Muscle layer of colon (tissue), 2 donors: ENCODE measurements around the gene LRRIQ4.

Source experiments
- H3K27ac ChIP-seq: one replicate; pipeline ENCODE4 v1.7.0; 2013; ENCODE audit warnings: low read depth, mild to moderate bottlenecking, low read length, moderate library complexity
- H3K27me3 ChIP-seq, 2 donors: one replicate each; pipeline ENCODE4 v1.7.0; 2013; ENCODE audit warnings: low read length in 2 of 2, mild to moderate bottlenecking in 2 of 2; ENCODE audit not compliant: insufficient read depth in 2 of 2, control insufficient read depth in 1 of 2
- H3K36me3 ChIP-seq: one replicate; pipeline ENCODE4 v1.7.0; 2013; ENCODE audit warnings: mild to moderate bottlenecking, low read length; ENCODE audit not compliant: insufficient read depth
- H3K4me1 ChIP-seq: one replicate; pipeline ENCODE4 v1.7.0; 2013; ENCODE audit warnings: mild to moderate bottlenecking, low read length; ENCODE audit not compliant: insufficient read depth
- H3K4me3 ChIP-seq, 2 donors: one replicate each; pipeline ENCODE4 v1.7.0; 2013; ENCODE audit warnings: low read length in 2 of 2, low read depth in 1 of 2, mild to moderate bottlenecking in 1 of 2, moderate library complexity in 1 of 2
- H3K9ac ChIP-seq: one replicate; pipeline ENCODE4 v1.7.0; 2013; ENCODE audit warnings: low read length
- H3K9me3 ChIP-seq: one replicate; pipeline ENCODE4 v1.7.0; 2013; ENCODE audit warnings: mild to moderate bottlenecking, low read length
- donor health status: abdominal sarcoma.
- donor health status: Adenocarcinoma of cecum.

LRRIQ4 gene

GRCh38 chr3:169813757-169814517 is 1.3 kb downstream of the LRRIQ4 start:
- Histone ChIP-seq H3K4me1 (peaks cover 15% of the 10 kb centered on the region), H3K36me3 (no peaks in the 10 kb centered on the region), H3K27ac (no peak overlapping the region), H3K9me3 (no peaks in the 10 kb centered on the region), H3K9ac (no peak overlapping the region), H3K4me3 (peak overlapping the region; percentile 73 to 82), H3K27me3 (no peaks in the 10 kb centered on the region)

GRCh38 chr3:169815590-169816150 is 3.0 kb downstream of the LRRIQ4 start:
- Histone ChIP-seq H3K27me3 (no peaks in the 10 kb centered on the region), H3K9ac (no peak overlapping the region), H3K9me3 (no peaks in the 10 kb centered on the region), H3K4me1 (peaks cover 15% of the 10 kb centered on the region), H3K4me3 (no peak overlapping the region), H3K36me3 (no peaks in the 10 kb centered on the region), H3K27ac (no peak overlapping the region)

DNA sequence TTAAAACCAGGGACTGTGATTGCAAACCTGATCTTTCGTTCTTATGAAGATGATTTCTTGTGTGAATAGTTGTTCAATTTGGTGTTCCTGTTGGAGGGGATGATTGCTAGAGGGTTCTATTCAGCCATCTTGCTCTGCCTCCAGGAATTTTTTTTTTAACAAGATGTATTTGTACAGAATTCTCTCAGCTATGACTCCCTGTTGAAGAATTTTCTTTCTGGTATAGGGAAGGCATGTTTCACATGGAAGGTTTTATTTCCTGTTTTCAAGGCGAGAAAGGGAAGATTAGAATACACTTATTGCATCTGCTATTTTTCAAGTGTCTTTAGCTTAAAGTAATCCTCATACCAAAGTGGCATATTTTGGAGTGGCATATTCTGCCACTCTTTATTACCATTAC is 5.6 kb downstream of the LRRIQ4 start:
- Histone ChIP-seq H3K9me3 (no peaks in the 10 kb centered on the region), H3K9ac (no peak overlapping the region), H3K27ac (no peak overlapping the region), H3K36me3 (no peaks in the 10 kb centered on the region), H3K4me3 (no peak overlapping the region), H3K4me1 (no peaks in the 10 kb centered on the region), H3K27me3 (no peaks in the 10 kb centered on the region)

DNA sequence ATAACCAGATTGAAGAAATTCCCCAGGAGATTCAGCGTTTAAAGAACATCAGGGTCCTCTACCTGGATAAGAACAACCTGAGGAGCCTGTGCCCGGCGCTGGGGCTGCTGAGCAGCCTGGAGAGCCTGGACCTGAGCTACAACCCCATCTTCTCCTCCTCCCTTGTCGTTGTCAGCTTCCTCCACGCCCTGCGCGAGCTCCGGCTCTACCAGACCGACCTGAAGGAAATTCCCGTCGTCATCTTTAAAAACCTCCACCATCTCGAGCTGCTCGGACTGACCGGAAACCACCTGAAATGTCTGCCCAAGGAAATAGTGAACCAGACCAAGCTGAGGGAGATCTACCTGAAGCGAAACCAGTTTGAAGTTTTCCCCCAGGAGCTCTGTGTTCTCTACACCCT is 9.4 kb downstream of the LRRIQ4 start:
- H3K27me3 ChIP-seq, result no peaks in the 10 kb centered on the region
- no peak overlapping the region for H3K27ac ChIP-seq
- no peaks in the 10 kb centered on the region for H3K9me3 ChIP-seq
- no peaks in the 10 kb centered on the region for H3K4me1 ChIP-seq
- no peaks in the 10 kb centered on the region for H3K36me3 ChIP-seq
- no peak overlapping the region for H3K4me3 ChIP-seq
- H3K9ac ChIP-seq, result no peak overlapping the region

DNA sequence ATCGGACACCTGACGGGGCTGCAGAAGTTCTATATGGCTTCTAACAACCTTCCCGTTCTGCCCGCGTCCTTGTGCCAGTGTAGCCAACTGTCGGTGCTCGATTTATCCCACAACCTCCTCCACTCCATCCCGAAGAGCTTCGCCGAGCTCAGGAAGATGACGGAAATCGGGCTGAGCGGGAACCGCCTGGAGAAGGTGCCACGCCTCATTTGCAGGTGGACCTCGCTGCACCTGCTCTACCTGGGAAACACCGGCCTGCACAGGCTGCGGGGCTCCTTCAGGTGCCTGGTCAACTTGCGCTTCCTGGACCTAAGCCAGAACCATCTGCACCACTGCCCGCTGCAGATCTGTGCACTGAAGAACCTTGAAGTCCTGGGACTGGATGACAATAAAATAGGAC is 9.9 kb downstream of the LRRIQ4 start:
- H3K9ac ChIP-seq, result no peak overlapping the region
- H3K4me3 ChIP-seq, result no peak overlapping the region
- H3K4me1 ChIP-seq, result no peaks in the 10 kb centered on the region
- H3K27me3 ChIP-seq, result no peaks in the 10 kb centered on the region
- no peak overlapping the region for H3K27ac ChIP-seq
- no peaks in the 10 kb centered on the region for H3K36me3 ChIP-seq
- H3K9me3 ChIP-seq, result no peaks in the 10 kb centered on the region

DNA sequence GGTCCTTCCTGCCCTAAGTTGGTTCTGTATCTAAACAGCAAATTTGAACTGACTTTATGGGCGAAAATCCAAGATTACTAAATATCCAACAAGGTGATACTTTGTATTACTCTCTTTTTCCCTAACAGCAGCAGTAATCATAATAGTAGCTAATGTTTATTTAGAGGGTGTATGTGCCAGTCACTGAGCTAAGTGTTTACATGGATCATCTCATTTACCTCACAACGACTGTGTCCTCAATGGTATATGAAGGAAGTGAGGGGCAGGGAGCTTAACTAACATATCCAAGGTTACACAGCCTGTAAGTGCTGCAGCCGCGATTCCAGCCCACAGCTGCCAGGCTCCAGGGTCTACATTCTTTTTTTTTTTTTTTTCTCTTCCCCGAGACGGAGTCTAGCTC is 10.3 kb downstream of the LRRIQ4 start:
- H3K4me3 ChIP-seq, result no peak overlapping the region
- no peaks in the 10 kb centered on the region for H3K9me3 ChIP-seq
- H3K36me3 ChIP-seq, result no peaks in the 10 kb centered on the region
- no peak overlapping the region for H3K27ac ChIP-seq
- H3K4me1 ChIP-seq, result no peaks in the 10 kb centered on the region
- H3K9ac ChIP-seq, result no peak overlapping the region
- no peaks in the 10 kb centered on the region for H3K27me3 ChIP-seq

GRCh38 chr3:169825316-169825715 is 12.6 kb downstream of the LRRIQ4 start:
- no peak overlapping the region for H3K9ac ChIP-seq
- no peak overlapping the region for H3K27ac ChIP-seq
- H3K27me3 ChIP-seq, result no peaks in the 10 kb centered on the region
- no peaks in the 10 kb centered on the region for H3K4me1 ChIP-seq
- no peak overlapping the region for H3K4me3 ChIP-seq
- no peaks in the 10 kb centered on the region for H3K9me3 ChIP-seq
- no peaks in the 10 kb centered on the region for H3K36me3 ChIP-seq

- H3K4me3 ChIP-seq, result no peak overlapping the region
- H3K4me1 ChIP-seq, result no peaks in the 10 kb centered on the region
- no peak overlapping the region for H3K27ac ChIP-seq
- H3K9me3 ChIP-seq, result no peaks in the 10 kb centered on the region
- no peak overlapping the region for H3K9ac ChIP-seq
- no peaks in the 10 kb centered on the region for H3K27me3 ChIP-seq
- H3K36me3 ChIP-seq, result no peaks in the 10 kb centered on the region
These were observed 15.0 kb downstream of the LRRIQ4 start for GRCh38 chr3:169827712-169828111.

- no peak overlapping the region for H3K4me3 ChIP-seq
- no peaks in the 10 kb centered on the region for H3K27me3 ChIP-seq
- no peak overlapping the region for H3K27ac ChIP-seq
- H3K9me3 ChIP-seq, result no peaks in the 10 kb centered on the region
- H3K4me1 ChIP-seq, result no peaks in the 10 kb centered on the region
- H3K36me3 ChIP-seq, result no peaks in the 10 kb centered on the region
- no peak overlapping the region for H3K9ac ChIP-seq
These were observed 22.9 kb downstream of the LRRIQ4 start for GRCh38 chr3:169835533-169835932.

GRCh38 chr3:169836078-169836941 is 23.6 kb downstream of the LRRIQ4 start:
- Histone ChIP-seq H3K9me3 (no peaks in the 10 kb centered on the region), H3K9ac (no peak overlapping the region), H3K27ac (no peak overlapping the region), H3K4me3 (no peak overlapping the region), H3K4me1 (no peaks in the 10 kb centered on the region), H3K27me3 (no peaks in the 10 kb centered on the region), H3K36me3 (no peaks in the 10 kb centered on the region)

DNA sequence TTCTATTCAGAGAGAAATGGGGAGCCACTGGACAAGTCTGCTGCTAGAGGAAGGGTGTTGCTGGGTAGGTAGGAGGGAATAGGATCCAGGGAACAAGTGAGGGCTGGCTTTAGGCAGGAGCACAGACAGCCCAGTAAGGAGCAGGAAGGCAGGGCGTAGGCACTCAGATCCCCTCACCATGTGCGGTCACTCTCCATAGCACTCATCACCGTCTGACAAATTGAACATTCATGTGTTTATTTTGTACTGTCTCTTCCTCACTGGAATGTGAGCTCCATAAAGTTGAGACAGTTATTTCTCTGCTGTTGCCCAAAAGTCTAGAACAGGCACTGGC is 24.2 kb downstream of the LRRIQ4 start:
- H3K4me3 ChIP-seq, result no peak overlapping the region
- no peak overlapping the region for H3K9ac ChIP-seq
- H3K27me3 ChIP-seq, result no peaks in the 10 kb centered on the region
- no peak overlapping the region for H3K27ac ChIP-seq
- no peaks in the 10 kb centered on the region for H3K36me3 ChIP-seq
- H3K9me3 ChIP-seq, result no peaks in the 10 kb centered on the region
- no peaks in the 10 kb centered on the region for H3K4me1 ChIP-seq
